Esophagus muscularis mucosa (tissue), 4 donors: Measurements from ENCODE around the gene GADD45A. TPM values are rescaled to one million over a fixed set of nuclear protein-coding genes. Genes with fewer than 3 reads are reported as not detected.

Source experiments
- DNase-seq: peaks from one replicate; pipeline ENCODE4 v3.0.0-alpha.2; 2017; ENCODE audit errors: extremely low spot score
- H3K27ac ChIP-seq, 4 donors: fragments of 200-600 bp; sonication (generic); replicated peaks in 1 of 4; 1 replicate in 3 of 4; 2 replicates in 1 of 4; pipeline ENCODE4 v1.5.1; 2016 to 2019; ENCODE audit warnings: mild to moderate bottlenecking in 1 of 4
- H3K27me3 ChIP-seq, 4 donors: fragments of 200-600 bp; sonication (generic); one replicate each; pipeline versions ENCODE4 v1.5.1 to v1.6.0; 2016 to 2019
- H3K36me3 ChIP-seq, 4 donors: fragments of 200-600 bp; sonication (generic); one replicate each; pipeline ENCODE4 v1.5.1; 2016 to 2019
- H3K4me1 ChIP-seq, 4 donors: fragments of 200-600 bp; sonication (generic); one replicate each; pipeline ENCODE4 v1.5.1; 2016 to 2019
- H3K4me3 ChIP-seq, 4 donors: fragments of 200-600 bp; sonication (generic); 1 replicate in 2 of 4; 2 replicates in 2 of 4; pipeline ENCODE4 v1.5.1; 2016 to 2019; ENCODE audit warnings: mild to moderate bottlenecking in 4 of 4, moderate library complexity in 1 of 4
- H3K9me3 ChIP-seq, 4 donors: fragments of 200-600 bp; sonication (generic); 1 replicate in 3 of 4; 2 replicates in 1 of 4; pipeline ENCODE4 v1.5.1; 2016 to 2019
- CTCF ChIP-seq, 3 experiments: fragments of 200-600 bp in 2 of 3; fragments of 450-650 bp in 1 of 3; sonication (generic) in 2 of 3; IDR thresholded peaks; one replicate each; pipeline ENCODE4 v1.5.1; 2017 to 2019; ENCODE audit warnings: antibody characterized with exemption in 3 of 3, mild to moderate bottlenecking in 2 of 3, moderate library complexity in 1 of 3
- EP300 ChIP-seq: sonication (generic); formaldehyde crosslinking; IDR thresholded peaks from one replicate; pipeline ENCODE4 v1.6.1; 2017; ENCODE audit warnings: antibody characterized with exemption
- POLR2A ChIP-seq: fragments of 450-650 bp; IDR thresholded peaks from one replicate; pipeline ENCODE4 v1.6.1; 2017; ENCODE audit warnings: antibody characterized with exemption, moderate library complexity, mild to moderate bottlenecking, low read depth
- POLR2AphosphoS5 ChIP-seq, 2 donors: sonication (generic); formaldehyde crosslinking; IDR thresholded peaks; one replicate each; pipeline ENCODE4 v1.6.1; 2017; ENCODE audit warnings: antibody characterized with exemption in 2 of 2
- WGBS: methylation state at CpG from one replicate; pipeline ENCODE4 v1.1.5; 2018; 5-methylcytosine and 5-hydroxymethylcytosine counted together
- intact Hi-C: fragments of 100-400 bp; cut with DNase I; formaldehyde crosslinking; loops from one replicate; pipeline ENCODE4 v1.15.1; 2023
- total RNA-seq, 4 donors: library from RNA; depleted of rRNA; stranded (reverse); fragments of >200 nt; gene quantifications; one replicate each; pipeline versions ENCODE4 v1.1.0 to v1.2.1, GENCODE V29; 2016

Gene GADD45A
- total RNA-seq, 4 donors from 2014 or later: 51.1 to 80.8 (median 66.5) TPM

- peaks cover 0 to 7% (median 0%) of the 10 kb centered on the region in 4 donors for H3K4me1 ChIP-seq
- intact Hi-C loops: no loop called here
- H3K9me3 ChIP-seq: no peaks in the 10 kb centered on the region
- peaks cover 0 to 34% (median 17%) of the 10 kb centered on the region in 4 donors for H3K36me3 ChIP-seq
- H3K4me3 ChIP-seq: no peak overlapping the region
- no peak for TF ChIP-seq POLR2A
- peak in 1 of 2 donors; percentile 1 for TF ChIP-seq POLR2AphosphoS5 (IDR thresholded peaks at IDR 0.05)
- H3K27me3 ChIP-seq: no peaks in the 10 kb centered on the region
- H3K27ac ChIP-seq: no peak overlapping the region
- WGBS: 83% methylated on average over 4 of the region's 4 CpGs
- no peak for DNase-seq
Observed at GRCh38 chr1:67700220-67700619, 15.2 kb downstream of the GADD45A start.

DNA sequence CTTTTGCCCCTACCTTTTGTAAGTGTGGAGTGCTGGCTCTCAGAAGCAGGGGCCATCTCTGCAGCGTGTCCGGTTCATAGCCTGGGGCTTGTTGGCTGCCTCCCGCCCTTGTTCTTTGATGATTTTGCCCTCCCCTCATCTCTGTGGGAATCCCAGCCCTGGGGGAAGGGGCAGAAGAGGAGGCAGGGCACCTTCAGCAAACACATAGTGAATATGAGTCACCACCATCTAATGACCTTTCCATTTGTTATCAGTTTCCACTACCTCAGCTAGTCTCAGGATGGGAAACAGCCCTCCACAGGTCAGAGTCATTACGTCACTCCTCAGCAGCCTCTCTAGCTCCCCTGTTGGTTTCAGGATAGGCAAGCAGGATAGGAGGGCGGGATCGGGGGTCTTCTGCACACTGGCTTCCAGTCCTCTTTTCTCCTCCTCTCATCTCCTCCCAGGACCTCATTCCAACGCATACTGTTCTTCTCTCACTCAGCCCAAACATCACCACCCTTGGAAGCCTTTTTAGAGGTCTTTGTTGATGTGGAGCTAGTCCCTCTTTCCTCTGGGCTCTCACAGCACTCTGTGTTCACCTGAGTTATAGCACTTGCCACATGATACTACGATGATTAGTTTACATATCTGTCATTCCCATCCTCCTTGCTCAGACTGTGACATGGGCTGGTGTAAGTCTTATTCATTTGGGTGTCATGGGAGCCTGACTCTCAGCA is 15.8 kb downstream of the GADD45A start:
- H3K9me3 ChIP-seq: no peaks in the 10 kb centered on the region
- intact Hi-C loops: no loop called here
- H3K27ac ChIP-seq: no peak overlapping the region
- WGBS: 80% methylated on average over 8 of the region's 8 CpGs
- DNase-seq: no peak
- peaks cover 0 to 39% (median 20%) of the 10 kb centered on the region in 4 donors for H3K36me3 ChIP-seq
- no peak for TF ChIP-seq POLR2A
- TF ChIP-seq POLR2AphosphoS5 (IDR thresholded peaks at IDR 0.05): peak in 1 of 2 donors; percentile 6
- peak in 1 of 3 experiments; percentile 7 for TF ChIP-seq CTCF (IDR thresholded peaks at IDR 0.05)
- no peak for TF ChIP-seq EP300
- no peaks in the 10 kb centered on the region for H3K27me3 ChIP-seq
- peaks cover 0 to 7% (median under 1%) of the 10 kb centered on the region in 4 donors for H3K4me1 ChIP-seq
- H3K4me3 ChIP-seq: no peak overlapping the region

DNA sequence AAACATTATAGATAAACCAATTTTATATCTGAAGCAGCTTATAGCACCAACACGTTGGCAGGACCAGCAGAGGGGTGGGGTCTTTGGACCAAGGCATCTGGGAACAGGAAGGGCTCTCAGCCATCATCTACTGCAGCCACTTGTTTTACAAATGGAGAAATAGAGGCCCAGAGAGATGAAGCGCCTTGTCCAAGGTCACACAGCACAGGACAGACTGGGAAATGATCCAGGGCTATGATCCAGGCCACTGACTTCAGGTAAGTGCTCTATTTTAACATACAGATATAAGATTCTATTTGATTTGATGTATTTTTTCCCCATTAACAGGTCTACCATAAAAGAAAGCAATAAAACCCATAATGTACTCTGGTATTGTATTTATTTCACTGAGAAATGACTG is 16.9 kb downstream of the GADD45A start:
- H3K4me3 ChIP-seq: no peak overlapping the region
- H3K36me3 ChIP-seq: peaks cover 0 to 45% (median 20%) of the 10 kb centered on the region in 4 donors
- no peak for DNase-seq
- 94% methylated on average over 2 of the region's 2 CpGs for WGBS
- TF ChIP-seq EP300: no peak
- H3K27ac ChIP-seq: no peak overlapping the region
- H3K27me3 ChIP-seq: no peaks in the 10 kb centered on the region
- H3K4me1 ChIP-seq: peaks cover 10 to 14% (median 11%) of the 10 kb centered on the region in 4 donors
- no peaks in the 10 kb centered on the region for H3K9me3 ChIP-seq
- intact Hi-C loops: no loop called here

DNA sequence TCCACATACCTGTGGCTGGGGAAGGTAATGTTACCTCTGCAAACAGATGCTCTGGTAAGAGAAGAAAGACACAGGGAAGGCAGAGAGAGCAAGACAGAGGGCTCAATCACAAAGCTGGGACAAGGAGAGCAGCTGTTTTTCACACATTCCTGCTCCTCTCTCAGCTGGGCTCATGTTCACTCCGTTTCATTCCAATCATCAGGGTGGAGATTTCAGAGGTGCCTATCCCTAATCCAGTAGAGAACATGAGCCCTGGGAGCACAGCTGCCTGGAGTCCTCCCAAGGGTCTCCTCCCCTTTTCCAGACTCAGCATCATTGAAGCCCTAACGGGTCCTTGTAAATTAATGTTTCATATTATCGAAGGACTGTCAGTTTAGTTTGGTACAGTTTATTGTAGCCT is 19.4 kb downstream of the GADD45A start:
- WGBS: 78% methylated on average over 3 of the region's 3 CpGs
- TF ChIP-seq POLR2A: no peak
- TF ChIP-seq CTCF (IDR thresholded peaks at IDR 0.05): no peak
- no peak for TF ChIP-seq EP300
- no peak for TF ChIP-seq POLR2AphosphoS5 (IDR thresholded peaks at IDR 0.05)
- Histone ChIP-seq H3K27ac (no peak overlapping the region), H3K4me3 (no peak overlapping the region), H3K9me3 (no peaks in the 10 kb centered on the region), H3K36me3 (peaks cover 0 to 46% (median 20%) of the 10 kb centered on the region in 4 donors), H3K4me1 (peaks cover 23 to 29% (median 24%) of the 10 kb centered on the region in 4 donors), H3K27me3 (no peaks in the 10 kb centered on the region)
- intact Hi-C loops: no loop called here
- DNase-seq: no peak

DNA sequence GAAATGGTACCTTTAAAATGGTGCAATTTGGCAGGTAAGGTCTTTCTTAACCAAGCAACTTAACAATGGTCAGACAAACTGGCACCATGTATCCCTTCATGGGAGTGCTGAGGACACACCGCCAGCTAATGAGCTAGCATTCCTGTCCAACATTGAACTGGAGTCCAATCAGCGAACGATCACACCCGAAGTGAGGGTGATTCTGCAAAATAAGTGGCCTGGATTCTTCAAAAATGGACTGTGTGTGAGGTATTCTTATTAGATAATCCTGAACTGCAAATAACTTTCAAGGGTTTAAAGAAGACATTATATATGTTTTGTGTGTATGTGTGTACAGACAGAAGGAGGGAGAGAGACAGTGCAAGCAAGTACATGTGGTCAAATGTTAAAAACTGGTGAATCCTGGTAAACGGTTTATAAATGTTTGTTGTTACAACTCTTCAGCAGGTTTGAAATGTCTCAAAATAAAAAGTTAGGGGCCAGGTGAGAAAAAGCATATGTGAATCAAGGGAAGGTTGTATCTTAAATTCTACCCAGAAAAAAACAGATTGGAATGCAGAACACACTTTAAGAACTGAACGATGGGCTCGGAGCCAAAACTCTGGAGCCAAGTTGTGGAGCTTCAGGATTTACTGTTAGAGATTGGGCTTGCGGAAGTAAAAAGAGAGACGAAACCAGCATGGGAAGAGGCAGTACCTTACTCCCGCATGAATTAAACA is 20.9 kb downstream of the GADD45A start:
- 68% methylated on average over 10 of the region's 10 CpGs for WGBS
- no peak for DNase-seq
- Histone ChIP-seq H3K36me3 (peaks cover 0 to 42% (median 20%) of the 10 kb centered on the region in 4 donors), H3K4me1 (peaks cover 25 to 36% (median 31%) of the 10 kb centered on the region in 4 donors), H3K9me3 (no peaks in the 10 kb centered on the region), H3K27me3 (no peaks in the 10 kb centered on the region), H3K4me3 (no peak overlapping the region), H3K27ac (peak overlapping the region in 3 of 4 donors; percentile 10 to 42 (median 40))
- intact Hi-C loops: no loop called here
- TF ChIP-seq CTCF (IDR thresholded peaks at IDR 0.05): no peak
- TF ChIP-seq POLR2A: no peak
